Activated CD4-positive, alpha-beta T cell treated with anti-CD3 and anti-CD28 coated beads for 1 hour (primary cell): ENCODE measurements around the gene NECAB2.

ENCODE experiments used
- DNase-seq: peaks from one replicate; pipeline ENCODE4 v3.0.0-alpha.2; 2020

NECAB2 gene

DNA sequence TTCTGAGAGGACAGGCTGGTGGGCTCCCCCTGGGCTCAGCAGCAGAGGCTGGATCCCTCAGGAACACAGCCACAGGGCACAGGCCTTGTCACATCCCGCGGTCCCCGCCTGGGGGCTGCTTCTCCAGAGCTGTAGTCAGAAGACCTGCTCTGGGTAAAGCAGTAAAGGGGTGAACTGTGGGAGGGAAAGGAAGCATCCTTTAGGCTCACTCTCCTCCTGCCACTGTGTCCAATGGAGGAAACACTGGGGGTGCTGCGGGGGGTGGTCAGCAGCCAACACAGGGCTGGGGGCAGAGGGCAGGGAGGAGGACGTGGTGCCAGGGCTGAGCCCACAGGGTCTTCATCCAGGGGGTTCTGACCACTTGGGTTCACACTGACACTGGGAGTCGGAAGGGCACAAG lies 79.6 kb downstream of the NECAB2 start:
- DNase-seq: no peak

DNA sequence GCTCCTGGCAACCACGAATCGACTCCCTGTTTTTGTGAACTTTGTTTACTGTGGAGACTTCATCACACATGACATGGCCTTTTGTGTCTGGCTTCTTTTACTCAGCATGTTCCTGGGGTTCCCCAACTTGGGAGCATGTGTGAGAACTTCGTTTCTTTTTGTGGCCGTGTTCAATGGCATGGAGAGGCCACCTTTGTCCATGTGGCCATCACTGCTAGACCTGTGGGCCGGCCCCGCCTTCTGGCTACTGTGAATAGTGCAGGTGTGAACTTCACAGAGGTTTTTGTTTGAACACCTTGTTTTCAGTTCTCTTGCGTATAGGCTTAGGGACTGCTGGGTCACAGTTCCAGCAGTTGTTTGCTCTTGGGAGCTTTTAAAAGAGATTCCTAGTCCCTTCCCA lies 80.2 kb downstream of the NECAB2 start:
- DNase-seq: no peak

DNA sequence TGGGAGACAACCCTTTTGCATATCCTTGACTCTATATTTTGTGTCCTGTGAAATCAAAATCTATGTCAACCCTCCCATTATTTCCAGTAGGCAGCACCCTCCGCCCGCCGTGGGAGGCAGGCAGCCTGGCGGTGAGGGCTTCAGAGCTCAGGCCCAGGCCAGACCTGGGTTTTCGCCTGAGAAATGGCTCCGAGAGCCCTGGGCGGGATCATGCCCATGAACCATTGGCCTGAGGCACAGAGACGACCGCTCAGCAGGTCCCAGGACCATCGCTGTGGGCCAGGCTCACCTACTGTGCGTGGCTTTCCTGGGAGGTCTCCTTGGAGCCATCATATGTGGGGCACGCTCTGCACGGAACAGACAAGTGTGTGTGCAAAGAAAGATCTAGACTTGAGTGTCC lies 80.8 kb downstream of the NECAB2 start:
- no peak for DNase-seq

DNA sequence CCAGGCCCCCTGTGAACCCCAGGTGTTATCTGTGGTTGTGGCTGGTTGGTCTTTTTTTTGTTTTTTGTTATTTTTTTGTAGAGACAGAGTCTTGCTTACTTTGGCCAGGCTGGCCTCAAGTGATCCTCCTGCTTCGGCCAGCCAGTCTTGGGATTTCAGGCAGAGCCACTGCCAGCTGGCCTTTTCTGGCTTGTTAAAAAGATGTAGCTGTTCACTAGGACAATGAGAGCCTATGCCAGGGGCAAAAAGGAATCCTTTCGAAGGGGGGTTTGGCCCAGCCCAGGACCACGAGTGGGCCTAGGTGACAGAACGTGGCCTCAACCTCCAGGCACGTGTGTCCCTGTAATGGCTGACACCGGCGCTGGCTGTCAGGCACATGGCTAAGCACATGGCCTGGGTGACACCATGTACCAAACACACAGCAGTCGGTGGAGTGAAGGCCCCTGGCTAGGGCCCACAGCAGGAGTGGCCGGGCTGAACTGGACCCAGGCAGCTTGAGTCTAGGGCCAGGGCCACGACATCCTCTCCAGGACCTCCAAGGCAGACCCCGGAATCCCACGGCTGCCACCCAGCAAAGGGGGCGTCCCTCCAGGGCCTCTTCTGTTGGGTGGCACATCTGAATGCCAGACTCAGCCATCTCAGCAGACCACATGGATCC lies 81.5 kb downstream of the NECAB2 start:
- DNase-seq: no peak

- DNase-seq: no peak
These were observed 82.3 kb downstream of the NECAB2 start for GRCh38 chr16:84050316-84050715.

- no peak for DNase-seq
These were observed 84.1 kb downstream of the NECAB2 start for GRCh38 chr16:84052071-84052622.
